ENCODE data around the gene HIGD1C. TPM values are rescaled to one million over a fixed set of nuclear protein-coding genes. Genes with fewer than 3 reads are reported as not detected.
A peak's percentile ranks its signal among the peaks of the same experiment; 100 is the strongest.

The HIGD1C gene
- total and polyA plus RNA-seq, 2 experiments from 2014 or later, result not detected

- in situ Hi-C loops (cut with MboI), result no loop called here
- Histone ChIP-seq H3K79me2 (ENCODE audit: insufficient read depth) (no peaks in the 10 kb centered on the region), H3K27ac (peak overlapping the region; percentile 40; the same call in 1 of the 2 replicates), H3K36me3 (ENCODE audit: low read depth) (no peaks in the 10 kb centered on the region), H3K4me2 (ENCODE audit: unreplicated experiment) (peak overlapping the region; percentile 87), H3K4me3 (peak overlapping the region; percentile 73), H4K20me1 (ENCODE audit: insufficient read depth) (no peaks in the 10 kb centered on the region), H3K9me2 (ENCODE audit: insufficient read depth) (no peaks in the 10 kb centered on the region), H3K9me3 (ENCODE audit: low read depth) (no peaks in the 10 kb centered on the region), H3K4me1 (ENCODE audit: insufficient read depth) (peaks cover 19% of the 10 kb centered on the region), H2AFZ (peak overlapping the region; percentile 99), H3K9ac (peak overlapping the region; percentile 44), H3F3A (ENCODE audit: insufficient read depth) (peaks cover 9% of the 10 kb centered on the region; the same call in 1 of the 2 replicates), H3K27me3 (replicated peaks; ENCODE audit: insufficient read depth) (no peaks in the 10 kb centered on the region)
- 1 to 3% methylated on average over 4 of the region's 4 CpGs for WGBS, 2 experiments (ENCODE audit: low coverage in 1 of 2, low lambda C conversion rate in 2 of 2, missing lambda C conversion rate in 2 of 2)
- TF ChIP-seq EZH2phosphoT487 (IDR thresholded peaks at IDR 0.05; ENCODE audit: insufficient read depth, low read depth) (no peak), EZH2 (IDR thresholded peaks at IDR 0.05; ENCODE audit: insufficient read depth, poor library complexity, severe bottlenecking) (no peak)
- no peak for DNase-seq
These were observed 28.3 kb upstream of the HIGD1C start for GRCh38 chr12:50924131-50924438.

DNA sequence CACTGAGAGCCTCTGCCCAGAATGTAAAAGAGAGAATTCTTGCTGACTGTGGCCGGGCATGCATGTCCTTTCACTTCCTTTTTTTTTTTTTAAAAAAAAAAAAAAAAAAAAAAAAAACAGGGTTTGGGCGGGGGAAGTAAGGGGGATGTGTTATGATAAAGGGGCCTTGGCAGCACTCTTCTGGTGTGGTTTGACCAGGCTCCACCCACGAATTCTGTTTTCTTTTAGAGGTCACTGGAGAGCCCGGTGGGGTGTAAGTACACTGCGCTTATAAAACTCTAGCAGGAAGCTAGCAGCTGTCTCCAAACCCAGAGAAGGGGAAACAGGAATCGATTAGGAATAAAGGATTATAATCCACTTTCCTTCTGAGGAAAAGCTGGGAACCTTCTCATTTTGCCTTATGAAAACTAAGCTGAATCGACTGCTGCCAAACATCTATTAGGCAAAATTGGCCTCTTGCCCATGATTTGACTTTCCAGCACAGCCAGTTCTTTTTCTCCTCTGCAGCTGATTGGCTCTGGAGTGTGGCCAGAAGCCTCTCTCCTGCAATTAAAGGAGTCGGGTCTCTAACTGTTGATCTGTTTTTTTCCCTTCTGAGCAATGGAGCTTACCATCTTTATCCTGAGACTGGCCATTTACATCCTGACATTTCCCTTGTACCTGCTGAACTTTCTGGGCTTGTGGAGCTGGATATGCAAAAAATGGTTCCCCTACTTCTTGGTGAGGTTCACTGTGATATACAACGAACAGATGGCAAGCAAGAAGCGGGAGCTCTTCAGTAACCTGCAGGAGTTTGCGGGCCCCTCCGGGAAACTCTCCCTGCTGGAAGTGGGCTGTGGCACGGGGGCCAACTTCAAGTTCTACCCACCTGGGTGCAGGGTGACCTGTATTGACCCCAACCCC, 27.7 kb upstream of the HIGD1C start:
- H3K4me3 ChIP-seq, result peak overlapping the region; percentile 73
- H3K27ac ChIP-seq, result peak overlapping the region; percentile 40; the same call in 1 of the 2 replicates
- no peaks in the 10 kb centered on the region for H3K9me3 ChIP-seq (ENCODE audit: low read depth)
- 2% methylated on average over 13 of the region's 13 CpGs for WGBS, 2 experiments (ENCODE audit: low coverage in 1 of 2, low lambda C conversion rate in 2 of 2, missing lambda C conversion rate in 2 of 2)
- peak; percentile 81 for DNase-seq
- no peaks in the 10 kb centered on the region for H3K36me3 ChIP-seq (ENCODE audit: low read depth)
- H2AFZ ChIP-seq, result peak overlapping the region; percentile 99
- H3K4me2 ChIP-seq (ENCODE audit: unreplicated experiment), result peak overlapping the region; percentile 87
- no peaks in the 10 kb centered on the region for H3K79me2 ChIP-seq (ENCODE audit: insufficient read depth)
- H3K4me1 ChIP-seq (ENCODE audit: insufficient read depth), result peaks cover 19% of the 10 kb centered on the region
- in situ Hi-C loops (cut with MboI), result no loop called here
- peaks cover 9% of the 10 kb centered on the region; the same call in 1 of the 2 replicates for H3F3A ChIP-seq (ENCODE audit: insufficient read depth)
- no peaks in the 10 kb centered on the region for H3K9me2 ChIP-seq (ENCODE audit: insufficient read depth)
- no peak for TF ChIP-seq EZH2 (IDR thresholded peaks at IDR 0.05; ENCODE audit: insufficient read depth, poor library complexity, severe bottlenecking)
- TF ChIP-seq EZH2phosphoT487 (IDR thresholded peaks at IDR 0.05; ENCODE audit: insufficient read depth, low read depth), result no peak
- H3K27me3 ChIP-seq (replicated peaks; ENCODE audit: insufficient read depth), result no peaks in the 10 kb centered on the region
- no peaks in the 10 kb centered on the region for H4K20me1 ChIP-seq (ENCODE audit: insufficient read depth)
- H3K9ac ChIP-seq, result peak overlapping the region; percentile 44

DNA sequence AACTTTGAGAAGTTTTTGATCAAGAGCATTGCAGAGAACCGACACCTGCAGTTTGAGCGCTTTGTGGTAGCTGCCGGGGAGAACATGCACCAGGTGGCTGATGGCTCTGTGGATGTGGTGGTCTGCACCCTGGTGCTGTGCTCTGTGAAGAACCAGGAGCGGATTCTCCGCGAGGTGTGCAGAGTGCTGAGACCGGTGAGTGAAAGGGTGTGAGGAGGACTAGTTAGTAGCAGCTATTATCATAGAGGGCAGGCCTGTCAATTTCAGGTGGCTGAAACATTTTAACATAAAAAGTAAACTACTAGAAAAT, 27.0 kb upstream of the HIGD1C start:
- no peaks in the 10 kb centered on the region for H4K20me1 ChIP-seq (ENCODE audit: insufficient read depth)
- H3K4me1 ChIP-seq (ENCODE audit: insufficient read depth), result peaks cover 19% of the 10 kb centered on the region
- peaks cover 9% of the 10 kb centered on the region; the same call in 1 of the 2 replicates for H3F3A ChIP-seq (ENCODE audit: insufficient read depth)
- no peak overlapping the region for H3K9ac ChIP-seq
- no peaks in the 10 kb centered on the region for H3K9me2 ChIP-seq (ENCODE audit: insufficient read depth)
- no peaks in the 10 kb centered on the region for H3K79me2 ChIP-seq (ENCODE audit: insufficient read depth)
- no peak for DNase-seq
- H3K27ac ChIP-seq, result no peak overlapping the region
- H3K9me3 ChIP-seq (ENCODE audit: low read depth), result no peaks in the 10 kb centered on the region
- peak overlapping the region; percentile 73 for H3K4me3 ChIP-seq
- TF ChIP-seq EZH2phosphoT487 (IDR thresholded peaks at IDR 0.05; ENCODE audit: insufficient read depth, low read depth) (no peak), EZH2 (IDR thresholded peaks at IDR 0.05; ENCODE audit: insufficient read depth, poor library complexity, severe bottlenecking) (no peak)
- H2AFZ ChIP-seq, result peak overlapping the region; percentile 99
- H3K36me3 ChIP-seq (ENCODE audit: low read depth), result no peaks in the 10 kb centered on the region
- H3K27me3 ChIP-seq (replicated peaks; ENCODE audit: insufficient read depth), result no peaks in the 10 kb centered on the region
- peak overlapping the region; percentile 87 for H3K4me2 ChIP-seq (ENCODE audit: unreplicated experiment)
- in situ Hi-C loops (cut with MboI), result no loop called here
- 18 to 22% methylated on average over 7 of the region's 7 CpGs for WGBS, 2 experiments (ENCODE audit: low coverage in 1 of 2, low lambda C conversion rate in 2 of 2, missing lambda C conversion rate in 2 of 2)

GRCh38 chr12:50925920-50926319, 26.4 kb upstream of the HIGD1C start:
- no peaks in the 10 kb centered on the region for H4K20me1 ChIP-seq (ENCODE audit: insufficient read depth)

More at GRCh38 chr12:50925920-50926319, 26.4 kb upstream of the HIGD1C start:
- H3F3A ChIP-seq (ENCODE audit: insufficient read depth), result peaks cover 9% of the 10 kb centered on the region; the same call in 1 of the 2 replicates
- no peak overlapping the region for H3K4me3 ChIP-seq
- 9 to 20% methylated on average over 1 of the region's 1 CpG for WGBS, 2 experiments (ENCODE audit: low coverage in 1 of 2, low lambda C conversion rate in 2 of 2, missing lambda C conversion rate in 2 of 2)
- no peaks in the 10 kb centered on the region for H3K9me2 ChIP-seq (ENCODE audit: insufficient read depth)
- H3K9ac ChIP-seq, result no peak overlapping the region
- no peaks in the 10 kb centered on the region for H3K27me3 ChIP-seq (replicated peaks; ENCODE audit: insufficient read depth)
- no peak overlapping the region for H2AFZ ChIP-seq
- H3K4me1 ChIP-seq (ENCODE audit: insufficient read depth), result peaks cover 19% of the 10 kb centered on the region
- TF ChIP-seq EZH2 (IDR thresholded peaks at IDR 0.05; ENCODE audit: insufficient read depth, poor library complexity, severe bottlenecking) (no peak), EZH2phosphoT487 (IDR thresholded peaks at IDR 0.05; ENCODE audit: insufficient read depth, low read depth) (no peak)
- H3K79me2 ChIP-seq (ENCODE audit: insufficient read depth), result no peaks in the 10 kb centered on the region
- in situ Hi-C loops (cut with MboI), result no loop called here
- H3K27ac ChIP-seq, result no peak overlapping the region
- H3K9me3 ChIP-seq (ENCODE audit: low read depth), result no peaks in the 10 kb centered on the region
- H3K4me2 ChIP-seq (ENCODE audit: unreplicated experiment), result no peak overlapping the region
- H3K36me3 ChIP-seq (ENCODE audit: low read depth), result no peaks in the 10 kb centered on the region
- no peak for DNase-seq

All from GM23248 (cell line).